WTC11 (cell line): ENCODE data around the gene CCDC50. TPM values are rescaled to one million over a fixed set of nuclear protein-coding genes. Genes with fewer than 3 reads are reported as not detected.
A peak's percentile ranks its signal among the peaks of the same experiment; 100 is the strongest.

ENCODE experiments used
- ATAC-seq: fragments of 200-7000 bp; cut with Tn5 transposase; 2 replicates; pipeline ENCODE4 v1.10.0; 2021; ENCODE audit warnings: mild to moderate bottlenecking, moderate library complexity
- CTCF ChIA-PET: fragments of 300-600 bp; sonication (Branson Sonifier 250); formaldehyde crosslinking; loops from one replicate; lab custom pipeline; 2021; ENCODE audit warnings: antibody characterized with exemption; lab: Charles Lee
- POLR2A ChIA-PET: fragments of 350-600 bp; sonication (Branson Sonifier 250); formaldehyde crosslinking; loops from one replicate; lab custom pipeline; 2021; ENCODE audit warnings: antibody characterized with exemption; lab: Charles Lee
- DNase-seq: peaks from one replicate; pipeline ENCODE4 v3.0.0; 2021; ENCODE audit warnings: low spot score
- H3K27ac Mint-ChIP-seq: 2 replicates; pipeline ENCODE4 v1.8.0; 2021; ENCODE audit warnings: mixed read lengths
- H3K27me3 Mint-ChIP-seq: 2 replicates; pipeline ENCODE4 v1.8.0; 2021; ENCODE audit warnings: low read depth, mild to moderate bottlenecking, moderate library complexity, mixed read lengths
- H3K36me3 Mint-ChIP-seq: 2 replicates; pipeline ENCODE4 v1.8.0; 2021; ENCODE audit warnings: mixed read lengths
- H3K4me1 Mint-ChIP-seq: 2 replicates; pipeline ENCODE4 v1.8.0; 2022; ENCODE audit warnings: mixed read lengths
- H3K4me3 Mint-ChIP-seq: 2 replicates; pipeline ENCODE4 v1.8.0; 2021; ENCODE audit warnings: mild to moderate bottlenecking, moderate library complexity, mixed read lengths
- H3K9me3 Mint-ChIP-seq: 2 replicates; pipeline ENCODE4 v1.8.0; 2021; ENCODE audit warnings: mixed read lengths
- CREM ChIP-seq: sonication (generic); formaldehyde crosslinking; IDR thresholded peaks from 2 replicates; pipeline ENCODE4 v1.8.1; 2022; ENCODE audit warnings: mild to moderate bottlenecking, missing genetic modification reagents, moderate library complexity
- E2F5 ChIP-seq: sonication (generic); formaldehyde crosslinking; IDR thresholded peaks from 2 replicates; pipeline ENCODE4 v1.8.1; 2022; ENCODE audit warnings: mild to moderate bottlenecking, moderate library complexity, missing genetic modification reagents
- EMX1 ChIP-seq: fragments of 250-450 bp; sonication (Bioruptor Pico); IDR thresholded peaks from 2 replicates; pipeline ENCODE4 v1.8.0; 2021; ENCODE audit warnings: mild to moderate bottlenecking
- ETV6 ChIP-seq: sonication (generic); formaldehyde crosslinking; IDR thresholded peaks from 2 replicates; pipeline ENCODE4 v1.8.1; 2022; ENCODE audit warnings: mild to moderate bottlenecking, missing genetic modification reagents
- OVOL2 ChIP-seq: fragments of 250-450 bp; sonication (Bioruptor Pico); IDR thresholded peaks from 2 replicates; pipeline ENCODE4 v1.9.0; 2021; ENCODE audit warnings: mild to moderate bottlenecking, borderline replicate concordance
- PREB ChIP-seq: sonication (generic); formaldehyde crosslinking; IDR thresholded peaks from 2 replicates; pipeline ENCODE4 v1.8.1; 2022; ENCODE audit warnings: mild to moderate bottlenecking, missing genetic modification reagents, moderate library complexity, borderline replicate concordance
- TEAD4 ChIP-seq: sonication (generic); formaldehyde crosslinking; IDR thresholded peaks from 2 replicates; pipeline ENCODE4 v1.8.0; 2022; ENCODE audit warnings: mild to moderate bottlenecking, missing genetic modification reagents
- TP53 ChIP-seq: sonication (generic); formaldehyde crosslinking; IDR thresholded peaks from 2 replicates; pipeline ENCODE4 v1.8.1; 2023; ENCODE audit warnings: mild to moderate bottlenecking, missing genetic modification reagents
- ZBTB21 ChIP-seq: sonication (generic); formaldehyde crosslinking; IDR thresholded peaks from 2 replicates; pipeline ENCODE4 v1.8.1; 2023; ENCODE audit warnings: mild to moderate bottlenecking, missing genetic modification reagents, borderline replicate concordance
- ZNF121 ChIP-seq: sonication (generic); formaldehyde crosslinking; IDR thresholded peaks from 2 replicates; pipeline ENCODE4 v1.8.0; 2023; ENCODE audit warnings: missing genetic modification reagents
- ZNF138 ChIP-seq: sonication (generic); formaldehyde crosslinking; conservative IDR thresholded peaks from 2 replicates; pipeline ENCODE4 v1.8.1; 2022; ENCODE audit warnings: mild to moderate bottlenecking, moderate library complexity, missing genetic modification reagents
- ZNF281 ChIP-seq: sonication (generic); formaldehyde crosslinking; IDR thresholded peaks from 2 replicates; pipeline ENCODE4 v1.8.0; 2023; ENCODE audit warnings: mild to moderate bottlenecking, missing genetic modification reagents
- ZNF317 ChIP-seq: sonication (generic); formaldehyde crosslinking; IDR thresholded peaks from 2 replicates; pipeline ENCODE4 v1.8.1; 2023; ENCODE audit warnings: low read depth, mild to moderate bottlenecking, moderate library complexity, missing genetic modification reagents, borderline replicate concordance
- ZNF671 ChIP-seq: fragments of 250-450 bp; sonication (Bioruptor Pico); IDR thresholded peaks from 2 replicates; pipeline ENCODE4 v1.8.0; 2021; ENCODE audit warnings: mild to moderate bottlenecking
- total RNA-seq: library from RNA; stranded (reverse); gene quantifications from 3 replicates; pipeline ENCODE4 v1.2.3, GENCODE V29; 2021
- TF ChIP-seq, protein P1 (sequence below): fragments of 250-450 bp; sonication (Bioruptor Pico); IDR thresholded peaks from 2 replicates; pipeline ENCODE4 v1.9.0; 2021; ENCODE audit warnings: mild to moderate bottlenecking, borderline replicate concordance
- TF ChIP-seq, protein P2 (sequence below): sonication (generic); formaldehyde crosslinking; IDR thresholded peaks from 2 replicates; pipeline ENCODE4 v1.8.1; 2023; ENCODE audit warnings: mild to moderate bottlenecking, missing genetic modification reagents, moderate library complexity
- TF ChIP-seq, protein P3 (sequence below): sonication (generic); formaldehyde crosslinking; IDR thresholded peaks from 2 replicates; pipeline ENCODE4 v1.8.0; 2022; ENCODE audit warnings: mild to moderate bottlenecking, missing genetic modification reagents

CCDC50 gene
- total RNA-seq, 1 experiment from 2014 or later, result 33.1 TPM

DNA sequence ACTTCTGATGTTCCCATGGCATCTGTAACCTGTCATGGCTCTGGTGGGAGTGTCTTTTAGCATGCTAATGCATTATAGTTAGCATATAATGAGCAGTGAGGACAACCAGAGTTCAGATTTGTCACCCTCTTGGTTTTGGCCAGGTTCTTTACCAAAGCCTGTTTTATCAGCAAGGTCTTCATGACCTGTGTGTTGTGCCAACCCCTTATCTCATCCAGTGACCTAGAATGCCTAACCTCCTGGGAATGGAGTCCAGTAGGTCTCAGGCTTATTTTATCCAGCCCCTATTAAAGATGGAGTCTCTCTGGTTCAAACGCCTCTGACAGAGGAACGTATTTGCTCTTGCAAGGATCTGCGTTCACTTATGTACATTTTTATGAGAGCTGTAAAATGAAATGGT lies 61.4 kb downstream of the CCDC50 start:
- DNase-seq, result no peak
- H3K9me3 Mint-ChIP-seq, result no peaks in the 10 kb centered on the region
- H3K4me1 Mint-ChIP-seq, result peaks cover 50% of the 10 kb centered on the region
- ChIA-PET POLR2A (no interaction called here), CTCF (no interaction called here)
- H3K36me3 Mint-ChIP-seq, result peaks cover 24% of the 10 kb centered on the region
- H3K27me3 Mint-ChIP-seq, result no peaks in the 10 kb centered on the region
- TF ChIP-seq, protein P1, sequence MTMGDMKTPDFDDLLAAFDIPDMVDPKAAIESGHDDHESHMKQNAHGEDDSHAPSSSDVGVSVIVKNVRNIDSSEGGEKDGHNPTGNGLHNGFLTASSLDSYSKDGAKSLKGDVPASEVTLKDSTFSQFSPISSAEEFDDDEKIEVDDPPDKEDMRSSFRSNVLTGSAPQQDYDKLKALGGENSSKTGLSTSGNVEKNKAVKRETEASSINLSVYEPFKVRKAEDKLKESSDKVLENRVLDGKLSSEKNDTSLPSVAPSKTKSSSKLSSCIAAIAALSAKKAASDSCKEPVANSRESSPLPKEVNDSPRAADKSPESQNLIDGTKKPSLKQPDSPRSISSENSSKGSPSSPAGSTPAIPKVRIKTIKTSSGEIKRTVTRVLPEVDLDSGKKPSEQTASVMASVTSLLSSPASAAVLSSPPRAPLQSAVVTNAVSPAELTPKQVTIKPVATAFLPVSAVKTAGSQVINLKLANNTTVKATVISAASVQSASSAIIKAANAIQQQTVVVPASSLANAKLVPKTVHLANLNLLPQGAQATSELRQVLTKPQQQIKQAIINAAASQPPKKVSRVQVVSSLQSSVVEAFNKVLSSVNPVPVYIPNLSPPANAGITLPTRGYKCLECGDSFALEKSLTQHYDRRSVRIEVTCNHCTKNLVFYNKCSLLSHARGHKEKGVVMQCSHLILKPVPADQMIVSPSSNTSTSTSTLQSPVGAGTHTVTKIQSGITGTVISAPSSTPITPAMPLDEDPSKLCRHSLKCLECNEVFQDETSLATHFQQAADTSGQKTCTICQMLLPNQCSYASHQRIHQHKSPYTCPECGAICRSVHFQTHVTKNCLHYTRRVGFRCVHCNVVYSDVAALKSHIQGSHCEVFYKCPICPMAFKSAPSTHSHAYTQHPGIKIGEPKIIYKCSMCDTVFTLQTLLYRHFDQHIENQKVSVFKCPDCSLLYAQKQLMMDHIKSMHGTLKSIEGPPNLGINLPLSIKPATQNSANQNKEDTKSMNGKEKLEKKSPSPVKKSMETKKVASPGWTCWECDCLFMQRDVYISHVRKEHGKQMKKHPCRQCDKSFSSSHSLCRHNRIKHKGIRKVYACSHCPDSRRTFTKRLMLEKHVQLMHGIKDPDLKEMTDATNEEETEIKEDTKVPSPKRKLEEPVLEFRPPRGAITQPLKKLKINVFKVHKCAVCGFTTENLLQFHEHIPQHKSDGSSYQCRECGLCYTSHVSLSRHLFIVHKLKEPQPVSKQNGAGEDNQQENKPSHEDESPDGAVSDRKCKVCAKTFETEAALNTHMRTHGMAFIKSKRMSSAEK (CRISPR knock-in tag), result no peak
- TF ChIP-seq, protein P2, sequence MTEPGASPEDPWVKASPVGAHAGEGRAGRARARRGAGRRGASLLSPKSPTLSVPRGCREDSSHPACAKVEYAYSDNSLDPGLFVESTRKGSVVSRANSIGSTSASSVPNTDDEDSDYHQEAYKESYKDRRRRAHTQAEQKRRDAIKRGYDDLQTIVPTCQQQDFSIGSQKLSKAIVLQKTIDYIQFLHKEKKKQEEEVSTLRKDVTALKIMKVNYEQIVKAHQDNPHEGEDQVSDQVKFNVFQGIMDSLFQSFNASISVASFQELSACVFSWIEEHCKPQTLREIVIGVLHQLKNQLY (CRISPR knock-in tag), result no peak
- no peak for TF ChIP-seq ZNF138 (CRISPR knock-in tag)
- TF ChIP-seq, protein P3, sequence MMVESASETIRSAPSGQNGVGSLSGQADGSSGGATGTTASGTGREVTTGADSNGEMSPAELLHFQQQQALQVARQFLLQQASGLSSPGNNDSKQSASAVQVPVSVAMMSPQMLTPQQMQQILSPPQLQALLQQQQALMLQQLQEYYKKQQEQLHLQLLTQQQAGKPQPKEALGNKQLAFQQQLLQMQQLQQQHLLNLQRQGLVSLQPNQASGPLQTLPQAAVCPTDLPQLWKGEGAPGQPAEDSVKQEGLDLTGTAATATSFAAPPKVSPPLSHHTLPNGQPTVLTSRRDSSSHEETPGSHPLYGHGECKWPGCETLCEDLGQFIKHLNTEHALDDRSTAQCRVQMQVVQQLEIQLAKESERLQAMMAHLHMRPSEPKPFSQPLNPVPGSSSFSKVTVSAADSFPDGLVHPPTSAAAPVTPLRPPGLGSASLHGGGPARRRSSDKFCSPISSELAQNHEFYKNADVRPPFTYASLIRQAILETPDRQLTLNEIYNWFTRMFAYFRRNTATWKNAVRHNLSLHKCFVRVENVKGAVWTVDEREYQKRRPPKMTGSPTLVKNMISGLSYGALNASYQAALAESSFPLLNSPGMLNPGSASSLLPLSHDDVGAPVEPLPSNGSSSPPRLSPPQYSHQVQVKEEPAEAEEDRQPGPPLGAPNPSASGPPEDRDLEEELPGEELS (CRISPR knock-in tag), result no peak
- ATAC-seq, result no peak
- H3K4me3 Mint-ChIP-seq, result no peak overlapping the region
- H3K27ac Mint-ChIP-seq, result no peak overlapping the region

DNA sequence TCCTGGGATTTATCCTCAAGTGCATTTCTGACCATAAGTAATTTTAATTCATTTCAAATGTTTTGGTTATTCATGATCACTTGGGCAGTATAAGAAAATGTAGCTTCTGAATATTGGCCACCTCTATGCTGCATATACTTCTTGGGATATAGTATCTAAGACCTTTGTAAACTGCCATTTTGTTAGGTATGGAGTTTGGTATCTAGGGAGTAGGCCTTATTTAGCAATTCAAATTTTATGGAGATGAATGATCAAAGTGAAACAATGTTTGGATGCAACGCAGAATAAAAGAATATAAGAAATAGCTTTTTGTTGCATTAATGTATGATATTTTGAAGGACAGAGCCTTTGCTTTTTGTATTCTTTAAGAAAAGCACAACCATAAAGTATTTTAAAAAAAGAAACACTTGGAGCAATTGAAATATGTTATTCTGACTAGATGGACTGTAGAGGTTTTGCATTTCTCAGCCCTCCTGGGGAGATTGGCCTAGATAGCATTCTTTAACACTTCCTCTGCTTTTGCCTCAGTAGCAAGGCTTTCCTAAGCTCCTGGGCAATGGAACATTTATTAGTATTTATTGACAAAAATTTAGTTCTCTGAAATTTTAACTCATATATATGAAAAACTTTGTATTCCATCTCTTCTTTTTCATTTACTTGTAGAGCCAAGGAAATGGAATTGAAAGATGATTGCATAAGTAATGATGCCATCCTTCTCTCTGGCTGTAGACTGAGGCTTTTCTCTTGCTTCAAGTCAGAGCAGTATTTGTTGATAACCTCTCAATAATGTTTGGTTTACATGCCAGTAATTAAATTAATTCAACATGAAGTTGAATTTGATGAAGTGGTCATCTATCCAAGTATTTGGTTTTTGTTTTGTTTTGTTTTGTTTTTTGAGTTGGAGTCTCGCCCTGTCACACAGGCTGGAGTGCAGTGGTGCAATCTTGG lies 62.9 kb downstream of the CCDC50 start:
- DNase-seq (no peak), ATAC-seq (peak; percentile 95)
- POLR2A ChIA-PET, result interaction anchor here (0.7 kb wide), 1 partner anchor 44 kb away, joined by 3 read pairs; no protein-coding TSS in a partner anchor
- no peaks in the 10 kb centered on the region for H3K27me3 Mint-ChIP-seq
- peaks cover 22% of the 10 kb centered on the region for H3K36me3 Mint-ChIP-seq
- peak overlapping the region; percentile 1; the same call in 1 of the 2 replicates for H3K4me3 Mint-ChIP-seq
- no peak for TF ChIP-seq ZBTB21 (CRISPR knock-in tag)
- TF ChIP-seq EMX1 (CRISPR knock-in tag), result no peak
- TF ChIP-seq PREB (CRISPR knock-in tag), result no peak
- no peak for TF ChIP-seq OVOL2 (CRISPR knock-in tag)
- no peak for TF ChIP-seq ZNF121 (CRISPR knock-in tag)
- TF ChIP-seq ZNF671 (CRISPR knock-in tag), result 0 out of 2 replicates have a peak, but pooled peaks have one; percentile 38
- TF ChIP-seq, all 79 proteins: peak for 1
- Mint-ChIP-seq H3K9me3 (no peaks in the 10 kb centered on the region), H3K27ac (peak overlapping the region; percentile 92), H3K4me1 (peaks cover 50% of the 10 kb centered on the region)
- CTCF ChIA-PET, result no interaction called here

DNA sequence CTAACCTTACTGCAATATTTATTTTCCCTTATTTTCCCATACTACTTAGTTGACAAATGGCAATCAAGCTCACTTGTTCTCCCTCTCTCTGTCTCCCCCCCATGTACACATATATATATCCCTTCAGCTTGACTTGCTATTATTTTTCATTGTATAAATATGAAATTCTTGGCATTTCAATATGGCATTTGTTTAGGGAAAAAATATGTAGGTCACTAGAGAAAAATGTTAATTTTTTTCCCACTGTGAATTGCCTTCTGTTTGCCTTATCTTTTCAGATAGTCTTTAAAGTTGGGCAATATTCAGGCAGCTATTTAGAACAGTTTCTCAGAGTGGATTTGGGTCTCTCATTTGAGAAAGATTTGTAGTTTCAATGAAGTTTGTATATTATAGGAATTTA lies 64.0 kb downstream of the CCDC50 start:
- H3K4me3 Mint-ChIP-seq, result no peak overlapping the region
- peaks cover 50% of the 10 kb centered on the region for H3K4me1 Mint-ChIP-seq
- DNase-seq (no peak), ATAC-seq (no peak)
- H3K27ac Mint-ChIP-seq, result peak overlapping the region; percentile 84; the same call in 1 of the 2 replicates
- POLR2A ChIA-PET, result no interaction called here
- peaks cover 22% of the 10 kb centered on the region for H3K36me3 Mint-ChIP-seq
- TF ChIP-seq TP53 (CRISPR knock-in tag) (no peak), ZNF281 (no peak), CREM (CRISPR knock-in tag) (no peak), ZNF317 (CRISPR knock-in tag) (no peak), ETV6 (CRISPR knock-in tag) (no peak), E2F5 (CRISPR knock-in tag) (no peak), TEAD4 (CRISPR knock-in tag) (no peak)
- TF ChIP-seq, protein P2 (CRISPR knock-in tag), result no peak
- no peaks in the 10 kb centered on the region for H3K9me3 Mint-ChIP-seq
- CTCF ChIA-PET, result interaction anchor here (0.5 kb wide), 1 partner anchor 29 kb away, joined by 4 read pairs; no protein-coding TSS in a partner anchor
- H3K27me3 Mint-ChIP-seq, result no peaks in the 10 kb centered on the region
